Endothelial cell of umbilical vein (primary cell): ENCODE measurements around the gene RNF175.

Source experiments
- CTCF ChIP-seq, 2 donors: IDR thresholded peaks; 1 replicate in 1 of 2; 2 replicates in 1 of 2; pipeline ENCODE4 v1.5.1; 2011; ENCODE audit warnings: low read length in 2 of 2, mild to moderate bottlenecking in 2 of 2, moderate library complexity in 2 of 2, control low read depth in 1 of 2, inconsistent platforms in 1 of 2, low read depth in 1 of 2; ENCODE audit not compliant: insufficient read depth in 1 of 2; ENCODE audit errors: extremely low read depth in 1 of 2
- EZH2 ChIP-seq: IDR thresholded peaks from 2 replicates; pipeline ENCODE4 v1.6.1; 2012; ENCODE audit warnings: borderline replicate concordance, low read depth, mild to moderate bottlenecking, moderate library complexity, low read length, inconsistent platforms; ENCODE audit not compliant: severe bottlenecking
- GATA2 ChIP-seq: IDR thresholded peaks from 2 replicates; pipeline ENCODE4 v1.7.0; 2011; ENCODE audit warnings: low read depth, mild to moderate bottlenecking, moderate library complexity, mixed read lengths, low read length; ENCODE audit not compliant: insufficient read length, insufficient read depth
- MYC ChIP-seq: IDR thresholded peaks from one replicate; pipeline ENCODE4 v1.6.1; 2011; ENCODE audit warnings: mild to moderate bottlenecking, low read depth, low read length
- POLR2A ChIP-seq: IDR thresholded peaks from 2 replicates; pipeline ENCODE4 v1.6.1; 2012; ENCODE audit warnings: low read depth, mild to moderate bottlenecking, control low read depth, low read length
- POLR2AphosphoS5 ChIP-seq: IDR thresholded peaks from 2 replicates; pipeline ENCODE4 v1.6.1; 2012; ENCODE audit warnings: low read depth, mild to moderate bottlenecking, control low read depth, low read length, moderate library complexity; ENCODE audit not compliant: insufficient read depth

- TF ChIP-seq CTCF (IDR thresholded peaks at IDR 0.05; ENCODE audit: extremely low read depth in 1 of 2, insufficient read depth in 1 of 2, low read depth in 1 of 2, low read length in 2 of 2), result no peak
- TF ChIP-seq POLR2A, result no peak
- TF ChIP-seq MYC, result no peak
- TF ChIP-seq POLR2AphosphoS5, result no peak
- no peak for TF ChIP-seq EZH2
- no peak for TF ChIP-seq GATA2
Measured at GRCh38 chr4:153781717-153782416, 22.0 kb upstream of the RNF175 start.
